Coronary artery (tissue), 2 donors: ENCODE data around the gene ABCD3.
A peak's percentile ranks its signal among the peaks of the same experiment; 100 is the strongest.
"Not testable (repeated sequence)": the region's sequence is repeated elsewhere in the genome, so short reads cannot be mapped to it uniquely, and the experiment has no call there.

ENCODE experiments used
- DNase-seq: peaks from one replicate; pipeline ENCODE4 v3.0.0-alpha.2; 2017; ENCODE audit warnings: low spot score
- H3K27ac ChIP-seq, 2 donors: fragments of 200-600 bp; sonication (generic); one replicate each; pipeline ENCODE4 v1.5.1; 2016 to 2019
- H3K4me3 ChIP-seq: fragments of 200-600 bp; sonication (generic); 2 replicates; pipeline ENCODE4 v1.5.1; 2016; ENCODE audit warnings: mild to moderate bottlenecking, moderate library complexity
- CTCF ChIP-seq: fragments of 200-600 bp; sonication (generic); IDR thresholded peaks from one replicate; pipeline ENCODE4 v1.5.1; 2019; ENCODE audit warnings: antibody characterized with exemption

ABCD3 gene

GRCh38 chr1:94416901-94417727 is 1.1 kb upstream of the ABCD3 start:
- Histone ChIP-seq H3K4me3 (peak overlapping the region; percentile 99), H3K27ac (peak overlapping the region; percentile 85 to 95)
- no peak for DNase-seq
- TF ChIP-seq CTCF = no peak

GRCh38 chr1:94417728-94417977 is 536 bp upstream of the ABCD3 start:
- H3K27ac ChIP-seq = peak overlapping the region; percentile 85 to 95

GRCh38 chr1:94418664-94419655 is 771 bp downstream of the ABCD3 start:
- DNase-seq = peak; percentile 77
- no peak for TF ChIP-seq CTCF
- H3K27ac ChIP-seq = peak overlapping the region; percentile 85 to 95
- peak overlapping the region; percentile 99 for H3K4me3 ChIP-seq

More at GRCh38 chr1:94417728-94417977, 536 bp upstream of the ABCD3 start:
- TF ChIP-seq CTCF = no peak
- DNase-seq = no peak
- peak overlapping the region; percentile 99 for H3K4me3 ChIP-seq

GRCh38 chr1:94422115-94422820 is 4.1 kb downstream of the ABCD3 start:
- Histone ChIP-seq H3K4me3 (no peak overlapping the region), H3K27ac (no peak overlapping the region)
- no peak for TF ChIP-seq CTCF
- DNase-seq = no peak

- H3K27ac ChIP-seq = no peak overlapping the region
- no peak for DNase-seq
- H3K4me3 ChIP-seq = no peak overlapping the region
- no peak for TF ChIP-seq CTCF
Measured at GRCh38 chr1:94425821-94426484, 7.8 kb downstream of the ABCD3 start.

GRCh38 chr1:94426485-94426870 is 8.3 kb downstream of the ABCD3 start:
- not testable (repeated sequence) for H3K27ac ChIP-seq, H3K4me3 ChIP-seq

GRCh38 chr1:94428441-94428840 is 10.3 kb downstream of the ABCD3 start:
- no peak for DNase-seq
- no peak for TF ChIP-seq CTCF
- Histone ChIP-seq H3K4me3 (no peak overlapping the region), H3K27ac (no peak overlapping the region)

More at GRCh38 chr1:94426485-94426870, 8.3 kb downstream of the ABCD3 start:
- DNase-seq = not testable (repeated sequence)

GRCh38 chr1:94428927-94429528 is 10.8 kb downstream of the ABCD3 start:
- not testable (repeated sequence) for DNase-seq, H3K27ac ChIP-seq, H3K4me3 ChIP-seq

GRCh38 chr1:94430066-94430465 is 11.9 kb downstream of the ABCD3 start:
- not testable (repeated sequence) for H3K27ac ChIP-seq, DNase-seq, H3K4me3 ChIP-seq
